SU-DHL-6 (cell line): ENCODE measurements around the gene KLHDC9.

Experiments used
- H2AFZ ChIP-seq: fragments of 200-600 bp; sonication (generic); 2 replicates; pipeline ENCODE4 v1.6.1; 2014; ENCODE audit warnings: low read depth, mild to moderate bottlenecking, moderate library complexity, mixed read lengths, antibody characterized with exemption, low read length; ENCODE audit not compliant: severe bottlenecking
- H3F3A ChIP-seq: fragments of 200-600 bp; shearing (Covaris generic); 2 replicates; pipeline ENCODE4 v1.6.0; 2016; ENCODE audit warnings: antibody characterized with exemption, mild to moderate bottlenecking; ENCODE audit not compliant: insufficient read depth
- H3K27ac ChIP-seq: fragments of 200-600 bp; sonication (generic); 2 replicates; pipeline ENCODE4 v1.5.1; 2016; ENCODE audit warnings: low read depth, mild to moderate bottlenecking, low read length, moderate library complexity, mixed read lengths
- H3K27me3 ChIP-seq: fragments of 200-600 bp; sonication (generic), shearing (Covaris generic); 2 replicates; pipeline ENCODE4 v1.6.0; 2014; ENCODE audit warnings: mild to moderate bottlenecking, low read length
- H3K36me3 ChIP-seq: fragments of 200-600 bp; sonication (generic); 2 replicates; pipeline ENCODE4 v1.6.1; 2014; ENCODE audit warnings: mild to moderate bottlenecking, low read length, mixed read lengths
- H3K4me2 ChIP-seq: fragments of 300-600, 200-600 bp; shearing (Covaris generic), sonication (generic); 2 replicates; pipeline ENCODE4 v1.6.0; 2014; ENCODE audit warnings: low read length, low read depth, mild to moderate bottlenecking; ENCODE audit not compliant: poor library complexity, severe bottlenecking
- H3K4me3 ChIP-seq: fragments of 200-600 bp; sonication (generic); 2 replicates; pipeline ENCODE4 v1.5.1; 2014; ENCODE audit warnings: antibody characterized with exemption, low read length, mild to moderate bottlenecking, mixed read lengths; ENCODE audit not compliant: insufficient read depth, poor library complexity, severe bottlenecking
- H3K79me2 ChIP-seq: fragments of 200-600 bp; sonication (generic); 2 replicates; pipeline ENCODE4 v1.6.1; 2014; ENCODE audit warnings: mild to moderate bottlenecking, low read length, moderate library complexity; ENCODE audit not compliant: insufficient read depth
- H3K9ac ChIP-seq: fragments of 200-600 bp; sonication (generic); 2 replicates; pipeline ENCODE4 v1.7.0; 2014; ENCODE audit warnings: mild to moderate bottlenecking, low read length
- H3K9me2 ChIP-seq: fragments of 200-600 bp; sonication (generic); replicated peaks from 2 replicates; pipeline ENCODE4 v1.6.1; 2014; ENCODE audit warnings: low read length; ENCODE audit not compliant: insufficient read depth
- H3K9me3 ChIP-seq: fragments of 200-600 bp; sonication (generic); 2 replicates; pipeline ENCODE4 v1.6.1; 2014; ENCODE audit warnings: low read length, mixed read lengths; ENCODE audit not compliant: insufficient read depth
- H4K20me1 ChIP-seq: fragments of 200-600 bp; sonication (generic); 2 replicates; pipeline ENCODE4 v1.6.1; 2014; ENCODE audit warnings: low read depth, mild to moderate bottlenecking, antibody characterized with exemption, low read length, moderate library complexity, mixed read lengths
- EZH2phosphoT487 ChIP-seq: fragments of 200-600 bp; sonication (generic), shearing (Covaris generic); conservative IDR thresholded peaks from 2 replicates; pipeline ENCODE4 v1.6.1; 2018; ENCODE audit warnings: mild to moderate bottlenecking, antibody characterized with exemption, low read length, moderate library complexity, mixed read lengths
- TF ChIP-seq, protein P1 (sequence below): fragments of 200-600 bp; sonication (generic); IDR thresholded peaks from one replicate; pipeline ENCODE4 v1.5.1; 2017; ENCODE audit warnings: antibody characterized with exemption, mild to moderate bottlenecking, low read length, moderate library complexity; ENCODE audit not compliant: insufficient read depth, poor library complexity, severe bottlenecking

The KLHDC9 gene

DNA sequence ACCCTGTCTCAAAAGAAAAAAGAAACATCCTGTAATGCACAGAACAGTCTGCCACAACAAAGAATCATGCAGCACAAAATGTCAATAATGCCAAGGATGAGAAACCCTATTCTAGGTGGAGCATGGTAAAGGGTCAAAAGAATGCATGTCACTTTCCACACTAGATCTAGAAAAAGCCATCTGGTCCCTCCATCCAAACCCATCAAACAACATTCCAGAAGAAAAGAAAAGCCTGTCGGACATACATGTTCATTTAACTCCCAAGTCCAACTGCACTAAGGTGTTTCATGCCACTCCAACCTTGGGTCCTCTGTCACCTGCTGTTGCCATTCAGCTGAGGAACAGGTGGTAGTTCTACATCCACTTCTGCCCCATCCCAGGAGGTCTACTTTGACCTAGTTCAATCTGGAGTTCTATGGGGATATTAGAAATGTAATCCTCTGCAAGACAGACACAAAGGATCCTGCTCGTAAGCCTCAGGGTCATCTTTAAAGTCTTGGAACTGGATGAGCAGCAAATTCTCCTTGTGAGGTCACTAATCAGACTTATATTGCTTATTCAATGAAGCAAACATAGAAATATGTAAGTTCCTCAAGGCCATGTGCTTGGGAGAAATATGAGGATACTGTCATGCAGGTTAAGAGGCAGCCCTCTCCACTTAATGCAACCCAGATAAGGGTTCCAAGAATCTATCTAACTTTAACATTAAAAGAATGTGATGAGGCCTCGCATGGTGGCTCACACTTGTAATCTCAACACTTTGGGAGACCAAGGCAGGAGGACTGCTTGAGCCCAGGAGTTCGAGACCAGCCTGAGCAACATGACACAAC is 30.6 kb downstream of the KLHDC9 start:
- Histone ChIP-seq H3F3A (peaks cover 20% of the 10 kb centered on the region), H3K4me2 (no peak overlapping the region), H3K4me3 (no peak overlapping the region), H4K20me1 (no peaks in the 10 kb centered on the region), H3K9ac (no peak overlapping the region), H3K36me3 (no peaks in the 10 kb centered on the region; the same call in 1 of the 2 replicates), H3K27me3 (no peaks in the 10 kb centered on the region), H3K9me3 (no peaks in the 10 kb centered on the region), H3K79me2 (peaks cover 22% of the 10 kb centered on the region), H2AFZ (no peak overlapping the region), H3K27ac (no peak overlapping the region), H3K9me2 (no peaks in the 10 kb centered on the region)
- no peak for TF ChIP-seq EZH2phosphoT487
- TF ChIP-seq, protein P1, sequence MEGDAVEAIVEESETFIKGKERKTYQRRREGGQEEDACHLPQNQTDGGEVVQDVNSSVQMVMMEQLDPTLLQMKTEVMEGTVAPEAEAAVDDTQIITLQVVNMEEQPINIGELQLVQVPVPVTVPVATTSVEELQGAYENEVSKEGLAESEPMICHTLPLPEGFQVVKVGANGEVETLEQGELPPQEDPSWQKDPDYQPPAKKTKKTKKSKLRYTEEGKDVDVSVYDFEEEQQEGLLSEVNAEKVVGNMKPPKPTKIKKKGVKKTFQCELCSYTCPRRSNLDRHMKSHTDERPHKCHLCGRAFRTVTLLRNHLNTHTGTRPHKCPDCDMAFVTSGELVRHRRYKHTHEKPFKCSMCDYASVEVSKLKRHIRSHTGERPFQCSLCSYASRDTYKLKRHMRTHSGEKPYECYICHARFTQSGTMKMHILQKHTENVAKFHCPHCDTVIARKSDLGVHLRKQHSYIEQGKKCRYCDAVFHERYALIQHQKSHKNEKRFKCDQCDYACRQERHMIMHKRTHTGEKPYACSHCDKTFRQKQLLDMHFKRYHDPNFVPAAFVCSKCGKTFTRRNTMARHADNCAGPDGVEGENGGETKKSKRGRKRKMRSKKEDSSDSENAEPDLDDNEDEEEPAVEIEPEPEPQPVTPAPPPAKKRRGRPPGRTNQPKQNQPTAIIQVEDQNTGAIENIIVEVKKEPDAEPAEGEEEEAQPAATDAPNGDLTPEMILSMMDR, result no peak

DNA sequence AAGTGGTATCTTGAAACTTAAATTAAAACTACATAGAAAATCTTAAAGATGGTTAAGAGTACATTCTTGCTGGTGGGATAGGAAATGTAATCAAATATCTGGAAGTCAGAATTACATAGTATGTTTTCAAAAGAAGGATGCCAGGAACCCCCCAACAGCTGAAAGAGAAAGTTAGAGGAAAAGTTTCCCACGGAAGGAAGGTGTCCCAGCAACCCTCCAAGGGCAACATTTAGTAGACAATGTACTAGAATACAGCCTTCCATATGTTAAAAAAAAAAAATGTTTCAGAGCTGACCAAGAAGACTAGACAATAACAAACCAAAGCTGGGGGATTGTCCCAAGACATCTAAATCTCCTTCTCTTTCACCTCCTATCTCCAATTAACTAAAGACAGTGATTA is 32.1 kb downstream of the KLHDC9 start:
- H3K9me2 ChIP-seq, result no peaks in the 10 kb centered on the region
- no peak overlapping the region for H3K4me2 ChIP-seq
- no peaks in the 10 kb centered on the region for H3K9me3 ChIP-seq
- no peaks in the 10 kb centered on the region for H4K20me1 ChIP-seq
- no peak overlapping the region for H2AFZ ChIP-seq
- no peaks in the 10 kb centered on the region for H3K27me3 ChIP-seq
- H3K79me2 ChIP-seq, result peaks cover 23% of the 10 kb centered on the region
- no peak overlapping the region for H3K9ac ChIP-seq
- H3K4me3 ChIP-seq, result no peak overlapping the region
- H3F3A ChIP-seq, result peaks cover 20% of the 10 kb centered on the region
- no peak overlapping the region for H3K27ac ChIP-seq
- H3K36me3 ChIP-seq, result no peaks in the 10 kb centered on the region; the same call in 1 of the 2 replicates
- TF ChIP-seq, protein P1, result no peak
- no peak for TF ChIP-seq EZH2phosphoT487

DNA sequence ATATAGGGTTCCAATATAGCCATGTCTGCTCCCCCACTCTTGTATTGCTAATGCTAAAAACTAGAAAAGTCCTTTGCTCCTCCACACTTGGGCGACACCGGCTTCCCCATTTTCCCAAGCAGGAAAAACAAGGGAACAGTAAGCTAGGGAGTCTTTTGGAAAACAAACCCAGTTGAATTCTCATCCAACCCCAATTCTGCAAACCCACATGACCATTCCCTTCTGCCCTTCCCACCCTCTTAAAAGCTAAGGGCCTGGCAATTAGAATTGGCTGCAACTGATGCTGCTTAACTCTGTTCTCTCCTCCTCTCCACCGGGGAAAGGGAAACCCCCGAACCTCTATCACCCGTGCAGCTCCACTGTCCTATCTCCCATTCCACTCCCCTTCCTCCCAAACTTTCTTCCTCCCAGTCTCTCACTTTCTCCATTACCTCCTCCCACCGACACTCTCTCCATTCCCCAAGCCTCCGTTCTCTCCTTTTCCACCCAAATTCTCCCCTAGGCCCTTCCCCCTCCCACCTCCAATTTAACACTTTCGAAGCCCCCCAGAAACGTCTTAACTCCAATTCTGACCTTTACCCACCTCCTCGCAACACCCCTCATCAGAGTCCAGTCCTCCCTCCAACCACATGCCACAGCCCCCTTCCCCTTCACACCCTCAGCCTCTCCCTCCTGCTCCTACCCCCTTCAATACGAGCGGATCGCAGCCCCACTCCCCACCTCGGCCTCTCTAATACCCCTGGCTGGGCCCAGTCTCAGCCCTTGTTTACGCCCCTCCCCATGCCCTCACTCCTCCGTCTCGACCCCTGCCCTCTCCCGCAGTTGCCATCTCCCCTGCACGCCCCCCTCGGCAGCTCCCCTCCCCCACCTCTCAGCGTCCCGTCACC is 33.6 kb downstream of the KLHDC9 start:
- Histone ChIP-seq H3K9me3 (no peaks in the 10 kb centered on the region), H3K4me3 (peak overlapping the region; percentile 92), H3K27me3 (no peaks in the 10 kb centered on the region), H3K36me3 (no peaks in the 10 kb centered on the region; the same call in 1 of the 2 replicates), H3K9me2 (no peaks in the 10 kb centered on the region), H3K27ac (peak overlapping the region; percentile 64), H2AFZ (peak overlapping the region; percentile 90), H3K4me2 (peak overlapping the region; percentile 92), H3F3A (peaks cover 20% of the 10 kb centered on the region), H3K79me2 (peaks cover 23% of the 10 kb centered on the region), H3K9ac (peak overlapping the region; percentile 83), H4K20me1 (no peaks in the 10 kb centered on the region)
- no peak for TF ChIP-seq EZH2phosphoT487
- TF ChIP-seq, protein P1, result no peak
